OCI-LY1 (cell line): Measurements from ENCODE around the gene TAX1BP1.

Experiments
- CTCF ChIP-seq: fragments of 200-600 bp; sonication (generic), shearing (Covaris generic); IDR thresholded peaks from 2 replicates; pipeline ENCODE4 v1.5.1; 2017; ENCODE audit warnings: mild to moderate bottlenecking, antibody characterized with exemption, low read length, moderate library complexity, mixed read lengths
- EZH2 ChIP-seq: fragments of 200-600 bp; sonication (generic), shearing (Covaris generic); IDR thresholded peaks from 2 replicates; pipeline ENCODE4 v1.8.0; 2017; ENCODE audit warnings: borderline replicate concordance, mixed run types, mild to moderate bottlenecking, antibody characterized with exemption, low read length, moderate library complexity, mixed read lengths

GRCh38 chr7:27840760-27841364 is 100.9 kb downstream of the TAX1BP1 start:
- TF ChIP-seq CTCF (no peak), EZH2 (no peak)
